ENCODE data around the gene ATXN7L1. TPM values are rescaled to one million over a fixed set of nuclear protein-coding genes. Genes with fewer than 3 reads are reported as not detected.
"Not testable (repeated sequence)": the region's sequence is repeated elsewhere in the genome, so short reads cannot be mapped to it uniquely, and the experiment has no call there.

ATXN7L1 gene
- total RNA-seq, 2 experiments from 2014 or later = 15.2 to 17.0 TPM

DNA sequence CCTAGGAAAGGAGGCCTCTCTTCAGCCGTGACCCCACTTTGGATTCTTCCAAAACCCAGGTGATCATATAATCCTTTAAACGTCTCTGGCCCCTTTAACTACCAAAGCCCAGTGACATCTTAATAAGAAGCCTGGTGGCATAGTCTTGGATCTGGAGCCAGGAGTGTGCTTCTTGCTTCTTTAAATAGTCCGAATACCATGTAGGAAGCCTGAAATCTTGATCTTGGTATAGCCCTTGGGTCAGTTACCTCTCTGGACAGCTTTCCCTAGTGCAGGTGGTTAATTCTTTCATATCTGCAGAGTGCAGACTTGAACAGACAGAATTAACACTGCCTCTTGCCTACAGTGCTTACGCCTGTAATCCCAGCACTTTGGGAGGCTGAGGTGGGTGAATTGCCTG is 156.5 kb downstream of the ATXN7L1 start:
- H3K27ac Mint-ChIP-seq = no peak overlapping the region
- DNase-seq (no peak), ATAC-seq (ENCODE audit: low read depth) (no peak)
- POLR2A ChIA-PET = no interaction called here
- no peaks in the 10 kb centered on the region for H3K9me3 Mint-ChIP-seq
- H3K4me3 Mint-ChIP-seq = no peak overlapping the region
- H3K36me3 Mint-ChIP-seq = no peaks in the 10 kb centered on the region
- no peaks in the 10 kb centered on the region for H3K27me3 Mint-ChIP-seq
- peaks cover 1% of the 10 kb centered on the region for H3K4me1 Mint-ChIP-seq

DNA sequence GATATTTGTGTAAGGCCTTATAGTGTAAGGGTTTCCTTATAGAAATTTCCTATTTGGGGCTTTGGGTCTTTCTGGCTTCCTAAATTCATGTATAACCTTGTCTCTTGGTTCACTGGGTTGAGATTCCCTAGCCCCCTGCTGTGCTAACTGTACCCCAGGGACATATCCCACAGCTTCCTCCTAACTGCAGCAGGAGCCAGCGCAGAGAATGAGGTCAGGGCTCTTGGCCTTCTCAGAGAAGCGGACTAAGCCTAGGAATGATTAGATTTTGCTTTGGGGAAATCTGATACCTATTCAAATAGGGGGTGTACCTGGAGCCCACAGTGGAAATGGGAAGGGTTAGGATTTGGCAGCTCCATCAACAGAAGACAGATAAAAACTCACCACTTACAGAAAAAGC is 157.0 kb downstream of the ATXN7L1 start:
- POLR2A ChIA-PET = no interaction called here
- DNase-seq (no peak), ATAC-seq (ENCODE audit: low read depth) (no peak)
- H3K36me3 Mint-ChIP-seq = no peaks in the 10 kb centered on the region
- H3K9me3 Mint-ChIP-seq = no peaks in the 10 kb centered on the region
- no peak overlapping the region for H3K27ac Mint-ChIP-seq
- H3K4me1 Mint-ChIP-seq = peaks cover 1% of the 10 kb centered on the region
- H3K27me3 Mint-ChIP-seq = no peaks in the 10 kb centered on the region
- H3K4me3 Mint-ChIP-seq = no peak overlapping the region

DNA sequence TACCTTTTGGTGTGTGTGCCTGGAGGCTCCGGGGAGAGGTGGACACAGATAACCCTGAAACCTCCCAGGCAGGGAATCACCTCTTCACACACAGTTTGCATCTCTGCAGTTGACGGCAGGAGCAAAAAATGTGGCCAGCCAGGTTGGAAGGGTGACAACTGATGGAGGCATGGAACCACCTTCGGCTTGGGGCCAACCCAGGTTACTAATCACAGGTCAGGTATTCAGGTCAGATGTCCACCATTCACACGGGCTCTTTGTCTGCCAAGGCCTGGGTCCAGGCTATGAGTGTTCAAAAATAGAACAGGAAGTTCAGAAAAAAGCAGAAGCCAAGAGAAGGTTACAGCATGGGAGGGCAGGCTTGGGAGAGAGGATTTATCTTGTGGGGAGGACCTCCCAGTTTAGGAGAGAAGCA is 157.9 kb downstream of the ATXN7L1 start:
- no peak overlapping the region for H3K4me3 Mint-ChIP-seq
- no peaks in the 10 kb centered on the region for H3K9me3 Mint-ChIP-seq
- H3K27me3 Mint-ChIP-seq = no peaks in the 10 kb centered on the region
- peaks cover 1% of the 10 kb centered on the region for H3K4me1 Mint-ChIP-seq
- no peak for ATAC-seq (ENCODE audit: low read depth)
- H3K36me3 Mint-ChIP-seq = no peaks in the 10 kb centered on the region
- POLR2A ChIA-PET = no interaction called here
- no peak for DNase-seq
- no peak overlapping the region for H3K27ac Mint-ChIP-seq

DNA sequence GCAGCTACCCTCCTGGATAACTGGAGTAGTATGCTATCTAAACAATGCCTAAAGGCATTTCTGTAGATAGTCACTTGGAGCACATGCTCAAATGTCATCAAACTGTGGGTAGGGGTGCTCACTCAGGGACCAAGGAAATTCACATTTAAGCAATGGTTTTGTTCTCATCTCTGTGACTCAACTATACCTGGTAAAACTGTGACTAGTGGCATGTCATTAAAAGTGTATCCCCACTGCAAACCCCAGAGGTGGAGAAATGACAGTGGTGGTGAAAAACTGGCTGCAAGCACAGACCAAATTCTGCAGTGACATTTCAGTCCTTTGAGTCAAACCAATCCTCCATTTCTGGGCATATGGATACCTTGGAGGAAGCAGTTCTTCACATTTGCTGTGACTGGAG is 160.9 kb downstream of the ATXN7L1 start:
- H3K36me3 Mint-ChIP-seq = peaks cover 11% of the 10 kb centered on the region
- H3K9me3 Mint-ChIP-seq = peaks cover 16% of the 10 kb centered on the region
- H3K4me3 Mint-ChIP-seq = no peak overlapping the region
- no peaks in the 10 kb centered on the region for H3K27me3 Mint-ChIP-seq
- DNase-seq = no peak
- no peak for ATAC-seq (ENCODE audit: low read depth)
- peaks cover 1% of the 10 kb centered on the region for H3K4me1 Mint-ChIP-seq
- H3K27ac Mint-ChIP-seq = no peak overlapping the region
- POLR2A ChIA-PET = no interaction called here

DNA sequence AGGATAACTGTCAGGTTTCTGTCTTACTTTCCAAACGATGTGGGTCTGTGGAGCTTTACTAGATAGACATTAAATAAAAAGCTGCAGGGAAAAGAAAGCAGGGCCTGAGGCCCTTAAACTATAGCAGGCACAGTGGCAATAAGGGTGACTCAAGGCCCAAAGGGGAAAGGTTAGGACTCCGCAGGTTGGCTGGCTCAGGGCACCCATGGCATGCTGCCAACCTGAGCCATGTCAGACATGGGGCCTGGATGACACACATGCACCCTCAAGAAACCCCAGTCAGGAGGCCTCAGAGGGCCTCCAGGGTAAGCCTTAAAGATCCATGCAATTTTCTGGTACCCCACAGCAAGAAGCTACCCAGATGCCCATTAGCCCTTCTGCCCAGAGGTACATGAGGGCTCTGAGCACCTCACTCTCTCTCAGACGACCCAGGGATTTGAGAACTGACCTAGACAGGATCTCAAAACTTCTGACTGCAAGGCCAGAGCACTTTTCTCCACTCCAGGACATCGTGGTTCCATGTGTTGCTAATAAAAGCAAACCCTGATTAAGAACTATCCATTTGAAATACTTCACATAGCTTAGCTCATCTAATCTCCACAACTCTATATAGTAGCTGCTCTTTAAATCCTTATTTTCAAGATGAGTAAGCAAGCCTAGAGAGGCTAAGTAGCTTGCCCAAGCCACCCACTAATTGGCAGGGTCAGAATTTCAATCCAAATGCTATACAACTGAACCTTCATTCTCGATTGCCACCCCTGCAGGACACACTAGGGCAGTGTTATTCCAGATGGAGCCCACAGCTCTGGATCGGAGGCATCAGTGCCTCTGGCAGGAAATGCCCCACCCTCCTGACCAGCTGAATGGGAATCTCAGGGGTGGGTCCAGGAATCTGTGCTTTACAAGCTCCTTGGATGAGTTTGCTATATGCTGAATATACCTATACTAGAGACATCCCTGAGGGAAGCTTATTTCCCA is 162.6 kb downstream of the ATXN7L1 start:
- no peak for DNase-seq
- Mint-ChIP-seq H3K4me3 (no peak overlapping the region), H3K9me3 (peaks cover 19% of the 10 kb centered on the region), H3K4me1 (peaks cover 1% of the 10 kb centered on the region), H3K36me3 (peaks cover 14% of the 10 kb centered on the region), H3K27me3 (no peaks in the 10 kb centered on the region), H3K27ac (no peak overlapping the region)
- no peak for ATAC-seq (ENCODE audit: low read depth)
- POLR2A ChIA-PET = no interaction called here

DNA sequence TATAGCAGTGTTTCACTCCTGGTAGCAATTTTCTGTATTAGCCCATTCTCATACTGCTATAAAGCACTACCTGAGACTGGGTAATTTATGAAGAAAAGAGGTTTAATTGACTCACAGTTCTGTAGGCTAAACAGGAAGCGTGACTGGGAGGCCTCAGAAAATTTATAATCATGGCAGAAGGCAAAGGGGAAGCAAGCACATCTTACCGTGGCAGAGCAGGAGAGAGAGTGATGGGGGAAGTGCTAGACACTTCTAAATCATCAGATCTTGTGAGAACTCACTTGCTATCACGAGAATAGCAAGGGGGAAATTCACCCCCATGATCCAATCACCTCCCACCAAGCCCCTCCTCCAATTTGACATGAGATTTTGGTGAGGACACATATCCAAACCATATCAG is 163.5 kb downstream of the ATXN7L1 start:
- Mint-ChIP-seq H3K27me3 (no peaks in the 10 kb centered on the region), H3K36me3 (peaks cover 14% of the 10 kb centered on the region), H3K4me1 (peaks cover 4% of the 10 kb centered on the region), H3K9me3 (peaks cover 19% of the 10 kb centered on the region), H3K4me3 (no peak overlapping the region), H3K27ac (no peak overlapping the region)
- DNase-seq (no peak), ATAC-seq (ENCODE audit: low read depth) (no peak)
- POLR2A ChIA-PET = no interaction called here

DNA sequence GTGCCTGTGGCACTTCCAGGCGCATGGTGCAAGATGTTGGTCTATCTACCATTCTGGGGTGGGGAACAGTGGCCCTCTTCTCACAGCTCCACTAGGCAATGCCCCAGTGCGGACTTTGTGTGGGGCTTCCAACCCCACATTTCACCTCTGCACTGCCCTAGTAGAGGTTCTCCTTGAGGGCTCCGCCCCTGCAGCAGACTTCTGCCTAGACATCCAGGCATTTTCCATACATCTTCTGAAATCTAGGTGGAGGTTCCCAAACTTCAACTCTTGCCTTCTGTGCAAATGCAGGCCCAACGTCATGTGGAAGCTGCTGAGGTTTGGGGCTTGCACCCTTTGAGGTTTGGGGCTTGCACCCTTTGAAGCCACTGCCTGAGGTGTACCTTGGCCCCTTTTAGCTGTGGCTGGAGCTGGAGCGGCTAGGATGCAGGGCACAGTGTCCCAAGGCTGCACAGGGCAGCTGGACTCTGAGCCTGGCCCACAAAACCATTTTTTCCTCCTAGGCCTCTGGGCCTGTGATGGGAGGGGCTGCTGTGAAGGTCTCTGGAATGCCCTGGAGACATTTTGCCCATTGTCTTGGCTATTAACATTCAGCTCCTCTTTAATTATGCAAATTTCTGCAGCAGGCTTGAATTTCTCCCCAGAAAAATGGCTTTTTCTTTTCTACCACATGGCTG is 164.5 kb downstream of the ATXN7L1 start:
- Mint-ChIP-seq H3K4me1 (peaks cover 5% of the 10 kb centered on the region), H3K4me3 (no peak overlapping the region), H3K36me3 (peaks cover 14% of the 10 kb centered on the region), H3K27ac (no peak overlapping the region), H3K27me3 (no peaks in the 10 kb centered on the region), H3K9me3 (peaks cover 19% of the 10 kb centered on the region)
- POLR2A ChIA-PET = no interaction called here
- ATAC-seq (ENCODE audit: low read depth) (no peak), DNase-seq (no peak)

DNA sequence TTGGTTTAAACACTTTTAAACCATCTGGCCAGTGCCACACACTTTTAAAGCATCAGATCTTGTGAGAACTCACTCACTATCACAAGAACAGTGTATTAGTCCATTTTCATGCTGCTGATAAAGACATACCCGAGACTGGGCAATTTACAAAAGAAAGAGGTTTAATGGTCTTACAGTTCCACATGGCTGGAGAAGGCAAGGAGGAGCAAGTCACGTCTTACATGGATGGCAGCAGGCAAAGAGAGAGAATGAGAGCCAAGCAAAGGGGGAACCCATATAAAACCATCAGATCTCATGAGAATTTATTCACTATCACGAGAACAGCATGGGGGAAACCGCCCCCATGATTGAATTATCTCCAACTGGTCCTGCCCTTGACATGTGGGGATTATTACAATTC is 165.7 kb downstream of the ATXN7L1 start:
- Mint-ChIP-seq H3K9me3 (peaks cover 19% of the 10 kb centered on the region), H3K36me3 (peaks cover 14% of the 10 kb centered on the region)
- DNase-seq; POLR2A ChIA-PET; H3K4me3 Mint-ChIP-seq; H3K27me3 Mint-ChIP-seq; ATAC-seq (ENCODE audit: low read depth); H3K27ac Mint-ChIP-seq; H3K4me1 Mint-ChIP-seq: not testable (repeated sequence)

DNA sequence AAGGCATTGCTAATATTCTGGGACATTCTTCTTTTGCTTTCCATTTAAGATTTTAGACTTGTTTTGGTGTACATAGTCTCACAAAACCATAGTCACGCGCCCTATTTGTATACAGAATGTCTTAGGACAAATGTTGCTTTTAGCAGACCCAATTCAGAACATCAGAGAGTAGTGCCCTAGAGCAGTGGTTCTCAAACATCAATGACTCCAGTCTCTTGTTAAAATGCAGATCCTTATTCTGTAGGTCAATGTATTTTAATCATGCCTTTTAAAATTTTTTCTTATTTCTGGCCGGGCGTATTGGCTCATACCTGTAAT is 167.7 kb downstream of the ATXN7L1 start:
- Mint-ChIP-seq H3K4me1 (peaks cover 5% of the 10 kb centered on the region), H3K9me3 (peaks cover 19% of the 10 kb centered on the region), H3K27me3 (no peaks in the 10 kb centered on the region), H3K27ac (no peak overlapping the region), H3K36me3 (peaks cover 14% of the 10 kb centered on the region), H3K4me3 (no peak overlapping the region)
- POLR2A ChIA-PET = no interaction called here
- DNase-seq (no peak), ATAC-seq (ENCODE audit: low read depth) (no peak)

DNA sequence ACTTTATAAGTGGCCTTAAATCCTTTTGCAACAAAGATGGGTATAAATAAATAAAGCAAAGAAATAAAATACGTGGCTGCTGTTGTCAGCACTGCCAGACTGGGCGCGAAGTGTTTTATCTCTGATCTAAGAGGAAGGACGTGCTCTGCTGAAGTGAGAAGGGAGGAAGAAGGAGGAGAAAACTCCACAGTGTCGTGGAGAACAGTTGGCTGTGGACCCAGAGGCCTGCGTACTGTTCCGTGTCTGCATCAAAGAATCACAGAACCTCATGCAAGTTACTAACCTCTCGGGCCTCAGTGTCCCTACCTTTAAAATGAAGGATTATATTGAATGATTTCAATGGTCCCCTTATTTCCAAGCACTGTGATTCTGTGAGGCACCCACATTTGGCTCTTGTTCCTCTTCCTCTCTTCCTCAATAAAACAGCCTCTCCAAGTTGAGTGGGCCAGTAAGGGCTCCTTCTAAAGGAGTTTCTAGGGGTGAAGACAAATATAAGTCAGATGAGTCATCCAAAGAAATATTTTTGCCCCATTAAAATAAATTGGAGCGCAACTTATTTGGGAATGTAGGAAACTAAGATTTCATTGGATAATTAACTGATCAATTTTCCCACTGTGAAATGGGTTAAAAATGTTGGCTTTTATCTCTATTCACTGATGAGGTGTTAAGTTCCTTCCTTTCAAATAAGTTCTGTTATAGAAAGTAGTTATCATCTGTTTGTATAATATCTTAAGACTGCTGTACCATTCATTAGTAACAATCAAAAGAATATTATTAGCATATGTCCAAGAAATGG is 168.2 kb downstream of the ATXN7L1 start:
- peaks cover 5% of the 10 kb centered on the region for H3K4me1 Mint-ChIP-seq
- DNase-seq = no peak
- no peak overlapping the region for H3K27ac Mint-ChIP-seq
- POLR2A ChIA-PET = no interaction called here
- H3K36me3 Mint-ChIP-seq = peaks cover 14% of the 10 kb centered on the region
- peak; percentile 39 for ATAC-seq (ENCODE audit: low read depth)
- no peak overlapping the region for H3K4me3 Mint-ChIP-seq
- peaks cover 19% of the 10 kb centered on the region for H3K9me3 Mint-ChIP-seq
- no peaks in the 10 kb centered on the region for H3K27me3 Mint-ChIP-seq

DNA sequence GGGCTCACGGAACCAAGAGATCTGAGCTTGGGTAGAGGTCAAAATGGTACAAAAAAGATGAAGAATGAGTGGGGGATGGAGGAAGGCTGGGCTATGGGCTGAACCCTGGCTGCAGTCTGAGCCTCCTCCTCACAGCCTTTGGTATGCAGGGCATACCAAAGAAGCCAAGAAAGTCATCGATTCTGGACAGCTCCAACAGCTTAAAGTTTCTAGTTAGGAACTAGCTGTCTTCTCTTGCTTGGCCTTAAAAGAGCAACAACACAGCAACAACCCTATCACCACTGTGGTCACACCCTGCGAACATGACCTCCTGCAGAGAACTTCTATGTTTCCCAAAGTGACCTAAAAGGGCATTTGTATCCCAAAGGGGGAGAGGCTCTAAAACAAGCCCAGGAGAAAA is 169.0 kb downstream of the ATXN7L1 start:
- H3K4me1 Mint-ChIP-seq = peaks cover 5% of the 10 kb centered on the region
- no peak overlapping the region for H3K27ac Mint-ChIP-seq

DNA sequence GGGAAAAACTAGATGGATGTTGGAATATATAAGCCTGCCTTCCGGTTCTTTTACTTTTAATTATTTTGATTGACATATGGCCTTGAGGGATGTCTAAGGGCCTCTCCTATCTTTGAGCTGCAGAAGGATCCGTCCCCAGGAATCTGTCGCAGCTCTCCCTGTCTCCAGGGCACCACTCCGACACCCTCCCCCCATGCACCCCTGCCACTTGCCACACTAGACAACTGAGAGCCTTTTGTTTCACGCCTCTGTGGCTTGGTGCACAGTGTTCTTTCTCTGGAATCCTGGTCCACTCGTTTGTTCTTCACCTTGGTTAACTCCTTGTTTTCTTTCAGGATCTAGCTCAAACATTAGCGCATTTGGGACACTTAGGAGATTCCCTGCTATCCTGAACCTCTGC is 171.0 kb downstream of the ATXN7L1 start:
- H3K27me3 Mint-ChIP-seq = no peaks in the 10 kb centered on the region
- peaks cover 5% of the 10 kb centered on the region for H3K4me1 Mint-ChIP-seq
- DNase-seq (no peak), ATAC-seq (ENCODE audit: low read depth) (no peak)
- H3K27ac Mint-ChIP-seq = no peak overlapping the region
- peaks cover 3% of the 10 kb centered on the region for H3K36me3 Mint-ChIP-seq
- no peak overlapping the region for H3K4me3 Mint-ChIP-seq
- H3K9me3 Mint-ChIP-seq = peaks cover 3% of the 10 kb centered on the region
- POLR2A ChIA-PET = no interaction called here

More for the DNA sequence above, 169.0 kb downstream of the ATXN7L1 start:
- Mint-ChIP-seq H3K27me3 (no peaks in the 10 kb centered on the region), H3K4me3 (no peak overlapping the region), H3K9me3 (peaks cover 14% of the 10 kb centered on the region), H3K36me3 (peaks cover 9% of the 10 kb centered on the region)
- POLR2A ChIA-PET = no interaction called here
- no peak for ATAC-seq (ENCODE audit: low read depth)
- DNase-seq = no peak

DNA sequence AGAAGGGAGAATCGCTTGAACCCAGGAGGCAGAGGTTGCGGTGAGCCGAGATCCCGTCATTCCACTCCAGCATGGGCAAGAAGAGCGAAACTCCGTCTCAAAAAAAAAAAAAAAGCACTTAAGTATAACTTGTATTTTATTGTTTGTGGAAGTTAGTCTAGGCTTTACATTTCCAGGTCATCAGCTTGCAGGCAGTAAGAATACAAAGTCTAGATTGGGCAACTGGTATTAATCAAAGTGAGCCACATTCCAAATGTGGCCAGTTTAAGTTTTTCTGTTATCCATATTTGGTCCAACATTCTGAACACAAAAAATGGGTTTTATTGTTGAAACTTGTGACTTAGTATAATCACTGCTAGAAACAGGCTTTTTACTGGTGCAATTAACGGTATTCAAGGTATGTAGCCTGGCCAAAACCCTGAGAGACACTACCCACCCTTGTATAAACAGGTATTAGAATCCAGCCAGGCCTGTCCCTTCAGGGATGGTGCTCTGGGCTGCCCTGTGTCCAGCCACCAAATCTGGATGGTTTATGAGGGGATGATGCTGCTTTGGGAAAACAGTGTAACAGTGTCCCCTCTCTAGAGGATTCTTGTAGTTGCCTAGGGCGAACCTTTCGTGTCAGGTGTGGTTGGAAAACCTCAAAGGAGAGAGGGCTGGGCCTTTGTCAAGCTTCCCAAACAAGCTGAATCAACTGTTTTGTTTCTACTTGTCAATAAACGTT is 173.0 kb downstream of the ATXN7L1 start:
- H3K36me3 Mint-ChIP-seq = no peaks in the 10 kb centered on the region
- POLR2A ChIA-PET = no interaction called here
- H3K4me1 Mint-ChIP-seq = peaks cover 5% of the 10 kb centered on the region
- no peaks in the 10 kb centered on the region for H3K9me3 Mint-ChIP-seq
- H3K27me3 Mint-ChIP-seq = no peaks in the 10 kb centered on the region
- ATAC-seq (ENCODE audit: low read depth) = no peak
- no peak for DNase-seq
- no peak overlapping the region for H3K27ac Mint-ChIP-seq
- no peak overlapping the region for H3K4me3 Mint-ChIP-seq
